ENCODE measurements around the gene TTC34. TPM values are rescaled to one million over a fixed set of nuclear protein-coding genes. Genes with fewer than 3 reads are reported as not detected.

TTC34 gene
- total RNA-seq, 1 experiment from 2014 or later = 0.61 TPM

DNA sequence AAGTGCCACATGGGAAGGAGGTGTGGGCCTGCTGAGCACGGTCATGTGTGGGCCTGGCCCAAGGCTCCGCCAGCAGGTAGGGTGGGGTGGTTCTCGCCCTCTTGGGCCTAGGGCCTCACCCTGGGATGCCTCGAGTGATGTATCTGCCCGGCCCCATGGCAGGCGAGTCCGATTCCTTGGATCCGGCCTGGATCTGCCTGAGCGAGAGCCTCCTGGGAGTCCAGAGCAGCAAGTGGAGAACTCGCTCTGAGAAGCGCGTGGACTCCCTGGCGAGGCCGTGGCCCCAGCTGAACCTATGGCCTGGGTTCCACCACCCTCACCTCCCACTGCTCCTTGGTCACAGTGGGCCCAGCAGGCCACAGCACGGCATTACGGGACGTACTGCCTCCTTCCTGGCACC lies 8.2 kb upstream of the TTC34 start (continued):
- no peak for TF ChIP-seq GRHL2 (CRISPR knock-in tag; IDR thresholded peaks at IDR 0.05; ENCODE audit: insufficient replicate concordance, severe bottlenecking)
- no peak for TF ChIP-seq FOXK1 (CRISPR knock-in tag; IDR thresholded peaks at IDR 0.05)
- TF ChIP-seq, protein P1, sequence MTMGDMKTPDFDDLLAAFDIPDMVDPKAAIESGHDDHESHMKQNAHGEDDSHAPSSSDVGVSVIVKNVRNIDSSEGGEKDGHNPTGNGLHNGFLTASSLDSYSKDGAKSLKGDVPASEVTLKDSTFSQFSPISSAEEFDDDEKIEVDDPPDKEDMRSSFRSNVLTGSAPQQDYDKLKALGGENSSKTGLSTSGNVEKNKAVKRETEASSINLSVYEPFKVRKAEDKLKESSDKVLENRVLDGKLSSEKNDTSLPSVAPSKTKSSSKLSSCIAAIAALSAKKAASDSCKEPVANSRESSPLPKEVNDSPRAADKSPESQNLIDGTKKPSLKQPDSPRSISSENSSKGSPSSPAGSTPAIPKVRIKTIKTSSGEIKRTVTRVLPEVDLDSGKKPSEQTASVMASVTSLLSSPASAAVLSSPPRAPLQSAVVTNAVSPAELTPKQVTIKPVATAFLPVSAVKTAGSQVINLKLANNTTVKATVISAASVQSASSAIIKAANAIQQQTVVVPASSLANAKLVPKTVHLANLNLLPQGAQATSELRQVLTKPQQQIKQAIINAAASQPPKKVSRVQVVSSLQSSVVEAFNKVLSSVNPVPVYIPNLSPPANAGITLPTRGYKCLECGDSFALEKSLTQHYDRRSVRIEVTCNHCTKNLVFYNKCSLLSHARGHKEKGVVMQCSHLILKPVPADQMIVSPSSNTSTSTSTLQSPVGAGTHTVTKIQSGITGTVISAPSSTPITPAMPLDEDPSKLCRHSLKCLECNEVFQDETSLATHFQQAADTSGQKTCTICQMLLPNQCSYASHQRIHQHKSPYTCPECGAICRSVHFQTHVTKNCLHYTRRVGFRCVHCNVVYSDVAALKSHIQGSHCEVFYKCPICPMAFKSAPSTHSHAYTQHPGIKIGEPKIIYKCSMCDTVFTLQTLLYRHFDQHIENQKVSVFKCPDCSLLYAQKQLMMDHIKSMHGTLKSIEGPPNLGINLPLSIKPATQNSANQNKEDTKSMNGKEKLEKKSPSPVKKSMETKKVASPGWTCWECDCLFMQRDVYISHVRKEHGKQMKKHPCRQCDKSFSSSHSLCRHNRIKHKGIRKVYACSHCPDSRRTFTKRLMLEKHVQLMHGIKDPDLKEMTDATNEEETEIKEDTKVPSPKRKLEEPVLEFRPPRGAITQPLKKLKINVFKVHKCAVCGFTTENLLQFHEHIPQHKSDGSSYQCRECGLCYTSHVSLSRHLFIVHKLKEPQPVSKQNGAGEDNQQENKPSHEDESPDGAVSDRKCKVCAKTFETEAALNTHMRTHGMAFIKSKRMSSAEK (CRISPR knock-in tag; IDR thresholded peaks at IDR 0.05; ENCODE audit: borderline replicate concordance) = no peak
- no peak for TF ChIP-seq PRRX2 (CRISPR knock-in tag; IDR thresholded peaks at IDR 0.05)
- no peak for TF ChIP-seq SOX15 (CRISPR knock-in tag; IDR thresholded peaks at IDR 0.05)
- TF ChIP-seq, protein P2, sequence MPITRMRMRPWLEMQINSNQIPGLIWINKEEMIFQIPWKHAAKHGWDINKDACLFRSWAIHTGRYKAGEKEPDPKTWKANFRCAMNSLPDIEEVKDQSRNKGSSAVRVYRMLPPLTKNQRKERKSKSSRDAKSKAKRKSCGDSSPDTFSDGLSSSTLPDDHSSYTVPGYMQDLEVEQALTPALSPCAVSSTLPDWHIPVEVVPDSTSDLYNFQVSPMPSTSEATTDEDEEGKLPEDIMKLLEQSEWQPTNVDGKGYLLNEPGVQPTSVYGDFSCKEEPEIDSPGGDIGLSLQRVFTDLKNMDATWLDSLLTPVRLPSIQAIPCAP (CRISPR knock-in tag; IDR thresholded peaks at IDR 0.05) = no peak

DNA sequence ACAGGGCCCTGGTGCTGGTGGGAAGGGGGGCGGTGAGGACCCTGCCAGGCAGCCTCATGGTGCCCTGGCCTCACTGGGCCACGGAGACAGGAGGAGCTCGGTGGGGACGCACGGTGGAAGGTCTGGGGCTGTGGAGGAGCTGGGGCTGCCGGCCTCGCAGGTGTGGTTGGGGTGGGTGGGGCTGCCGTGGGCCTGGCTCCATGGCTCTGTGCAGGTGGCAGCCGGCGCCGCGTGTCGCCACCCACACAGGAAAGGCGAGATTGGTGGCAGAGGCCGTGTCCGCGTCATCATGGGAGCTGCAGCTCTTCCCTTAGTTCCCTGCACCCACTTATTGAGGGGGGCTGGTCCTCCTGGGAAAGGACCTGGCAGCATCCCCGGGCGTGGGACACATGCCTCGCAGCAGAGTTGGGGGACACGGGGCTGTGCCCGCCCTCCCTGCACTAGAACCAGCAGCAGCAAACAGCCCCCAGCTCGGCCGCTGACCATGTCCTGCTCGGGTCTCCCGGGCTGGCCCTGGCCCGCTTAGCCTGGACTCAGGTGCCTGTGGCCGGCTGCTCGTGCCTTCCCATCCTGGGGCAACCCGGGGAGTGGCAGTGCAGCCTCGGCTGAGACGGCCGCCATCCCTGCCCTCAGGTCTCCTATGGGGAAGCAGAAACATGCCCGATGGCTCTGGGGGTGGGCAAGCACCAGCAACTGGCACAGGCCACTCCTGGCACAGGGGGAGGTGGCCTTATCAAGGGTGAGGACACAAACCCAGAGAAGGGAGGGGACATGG lies 7.5 kb upstream of the TTC34 start:
- Mint-ChIP-seq H3K27ac (no peak overlapping the region), H3K4me3 (no peak overlapping the region), H3K36me3 (peaks cover 23% of the 10 kb centered on the region), H3K9me3 (peaks cover 12% of the 10 kb centered on the region), H3K27me3 (ENCODE audit: low read depth) (peaks cover 3% of the 10 kb centered on the region), H3K4me1 (no peaks in the 10 kb centered on the region)
- DNase-seq (ENCODE audit: low spot score) (no peak), ATAC-seq (no peak)
- ChIA-PET CTCF (no interaction called here), POLR2A (no interaction called here)
- TF ChIP-seq MYBL2 (CRISPR knock-in tag; IDR thresholded peaks at IDR 0.05) (no peak), FOXP1 (CRISPR knock-in tag; IDR thresholded peaks at IDR 0.05; ENCODE audit: borderline replicate concordance) (no peak), RELA (CRISPR knock-in tag; IDR thresholded peaks at IDR 0.05; ENCODE audit: borderline replicate concordance) (no peak), NR1H2 (CRISPR knock-in tag; IDR thresholded peaks at IDR 0.05) (no peak), ZBTB21 (CRISPR knock-in tag; IDR thresholded peaks at IDR 0.05; ENCODE audit: borderline replicate concordance) (no peak), ZNF396 (CRISPR knock-in tag; IDR thresholded peaks at IDR 0.05; ENCODE audit: borderline replicate concordance) (no peak), NFATC4 (CRISPR knock-in tag; IDR thresholded peaks at IDR 0.05) (no peak), PRRX2 (CRISPR knock-in tag; IDR thresholded peaks at IDR 0.05) (no peak)
- TF ChIP-seq, protein P3, sequence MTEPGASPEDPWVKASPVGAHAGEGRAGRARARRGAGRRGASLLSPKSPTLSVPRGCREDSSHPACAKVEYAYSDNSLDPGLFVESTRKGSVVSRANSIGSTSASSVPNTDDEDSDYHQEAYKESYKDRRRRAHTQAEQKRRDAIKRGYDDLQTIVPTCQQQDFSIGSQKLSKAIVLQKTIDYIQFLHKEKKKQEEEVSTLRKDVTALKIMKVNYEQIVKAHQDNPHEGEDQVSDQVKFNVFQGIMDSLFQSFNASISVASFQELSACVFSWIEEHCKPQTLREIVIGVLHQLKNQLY (CRISPR knock-in tag; IDR thresholded peaks at IDR 0.05) = no peak
- TF ChIP-seq, protein P4, sequence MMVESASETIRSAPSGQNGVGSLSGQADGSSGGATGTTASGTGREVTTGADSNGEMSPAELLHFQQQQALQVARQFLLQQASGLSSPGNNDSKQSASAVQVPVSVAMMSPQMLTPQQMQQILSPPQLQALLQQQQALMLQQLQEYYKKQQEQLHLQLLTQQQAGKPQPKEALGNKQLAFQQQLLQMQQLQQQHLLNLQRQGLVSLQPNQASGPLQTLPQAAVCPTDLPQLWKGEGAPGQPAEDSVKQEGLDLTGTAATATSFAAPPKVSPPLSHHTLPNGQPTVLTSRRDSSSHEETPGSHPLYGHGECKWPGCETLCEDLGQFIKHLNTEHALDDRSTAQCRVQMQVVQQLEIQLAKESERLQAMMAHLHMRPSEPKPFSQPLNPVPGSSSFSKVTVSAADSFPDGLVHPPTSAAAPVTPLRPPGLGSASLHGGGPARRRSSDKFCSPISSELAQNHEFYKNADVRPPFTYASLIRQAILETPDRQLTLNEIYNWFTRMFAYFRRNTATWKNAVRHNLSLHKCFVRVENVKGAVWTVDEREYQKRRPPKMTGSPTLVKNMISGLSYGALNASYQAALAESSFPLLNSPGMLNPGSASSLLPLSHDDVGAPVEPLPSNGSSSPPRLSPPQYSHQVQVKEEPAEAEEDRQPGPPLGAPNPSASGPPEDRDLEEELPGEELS (CRISPR knock-in tag; IDR thresholded peaks at IDR 0.05) = no peak
- TF ChIP-seq, protein P5, sequence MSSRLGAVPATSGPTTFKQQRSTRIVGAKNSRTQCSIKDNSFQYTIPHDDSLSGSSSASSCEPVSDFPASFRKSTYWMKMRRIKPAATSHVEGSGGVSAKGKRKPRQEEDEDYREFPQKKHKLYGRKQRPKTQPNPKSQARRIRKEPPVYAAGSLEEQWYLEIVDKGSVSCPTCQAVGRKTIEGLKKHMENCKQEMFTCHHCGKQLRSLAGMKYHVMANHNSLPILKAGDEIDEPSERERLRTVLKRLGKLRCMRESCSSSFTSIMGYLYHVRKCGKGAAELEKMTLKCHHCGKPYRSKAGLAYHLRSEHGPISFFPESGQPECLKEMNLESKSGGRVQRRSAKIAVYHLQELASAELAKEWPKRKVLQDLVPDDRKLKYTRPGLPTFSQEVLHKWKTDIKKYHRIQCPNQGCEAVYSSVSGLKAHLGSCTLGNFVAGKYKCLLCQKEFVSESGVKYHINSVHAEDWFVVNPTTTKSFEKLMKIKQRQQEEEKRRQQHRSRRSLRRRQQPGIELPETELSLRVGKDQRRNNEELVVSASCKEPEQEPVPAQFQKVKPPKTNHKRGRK (CRISPR knock-in tag; IDR thresholded peaks at IDR 0.05; ENCODE audit: borderline replicate concordance) = no peak
- TF ChIP-seq, protein P1 (CRISPR knock-in tag; IDR thresholded peaks at IDR 0.05; ENCODE audit: borderline replicate concordance) = no peak
- TF ChIP-seq, protein P6, sequence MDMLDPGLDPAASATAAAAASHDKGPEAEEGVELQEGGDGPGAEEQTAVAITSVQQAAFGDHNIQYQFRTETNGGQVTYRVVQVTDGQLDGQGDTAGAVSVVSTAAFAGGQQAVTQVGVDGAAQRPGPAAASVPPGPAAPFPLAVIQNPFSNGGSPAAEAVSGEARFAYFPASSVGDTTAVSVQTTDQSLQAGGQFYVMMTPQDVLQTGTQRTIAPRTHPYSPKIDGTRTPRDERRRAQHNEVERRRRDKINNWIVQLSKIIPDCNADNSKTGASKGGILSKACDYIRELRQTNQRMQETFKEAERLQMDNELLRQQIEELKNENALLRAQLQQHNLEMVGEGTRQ (CRISPR knock-in tag; IDR thresholded peaks at IDR 0.05) = no peak
